IPS-20b (cell line): ENCODE data around the gene CHURC1.

Source experiments
- H3K27ac ChIP-seq: one replicate; pipeline ENCODE4 v1.5.1; 2013; ENCODE audit warnings: low read length
- H3K27me3 ChIP-seq: 2 replicates; pipeline ENCODE4 v1.6.1; 2013; ENCODE audit warnings: mild to moderate bottlenecking, low read length, inconsistent platforms; ENCODE audit not compliant: insufficient read depth
- H3K36me3 ChIP-seq: 2 replicates; pipeline ENCODE4 v1.6.1; 2013; ENCODE audit warnings: low read depth, mild to moderate bottlenecking, inconsistent platforms, low read length, moderate library complexity; ENCODE audit not compliant: insufficient read depth
- H3K4me1 ChIP-seq: 2 replicates; pipeline ENCODE4 v1.6.1; 2013; ENCODE audit warnings: mild to moderate bottlenecking, control low read depth, inconsistent platforms, low read length, moderate library complexity; ENCODE audit not compliant: insufficient read depth
- H3K4me3 ChIP-seq: 2 replicates; pipeline ENCODE4 v1.5.1; 2013; ENCODE audit warnings: mild to moderate bottlenecking, low read length, inconsistent platforms
- H3K9ac ChIP-seq: 2 replicates; pipeline ENCODE4 v1.6.1; 2013; ENCODE audit warnings: low read depth, mild to moderate bottlenecking, inconsistent platforms, low read length, moderate library complexity
- H3K9me3 ChIP-seq: 2 replicates; pipeline ENCODE4 v1.6.1; 2013; ENCODE audit warnings: mild to moderate bottlenecking, low read depth, low read length, inconsistent platforms; ENCODE audit not compliant: insufficient read depth

Gene CHURC1

DNA sequence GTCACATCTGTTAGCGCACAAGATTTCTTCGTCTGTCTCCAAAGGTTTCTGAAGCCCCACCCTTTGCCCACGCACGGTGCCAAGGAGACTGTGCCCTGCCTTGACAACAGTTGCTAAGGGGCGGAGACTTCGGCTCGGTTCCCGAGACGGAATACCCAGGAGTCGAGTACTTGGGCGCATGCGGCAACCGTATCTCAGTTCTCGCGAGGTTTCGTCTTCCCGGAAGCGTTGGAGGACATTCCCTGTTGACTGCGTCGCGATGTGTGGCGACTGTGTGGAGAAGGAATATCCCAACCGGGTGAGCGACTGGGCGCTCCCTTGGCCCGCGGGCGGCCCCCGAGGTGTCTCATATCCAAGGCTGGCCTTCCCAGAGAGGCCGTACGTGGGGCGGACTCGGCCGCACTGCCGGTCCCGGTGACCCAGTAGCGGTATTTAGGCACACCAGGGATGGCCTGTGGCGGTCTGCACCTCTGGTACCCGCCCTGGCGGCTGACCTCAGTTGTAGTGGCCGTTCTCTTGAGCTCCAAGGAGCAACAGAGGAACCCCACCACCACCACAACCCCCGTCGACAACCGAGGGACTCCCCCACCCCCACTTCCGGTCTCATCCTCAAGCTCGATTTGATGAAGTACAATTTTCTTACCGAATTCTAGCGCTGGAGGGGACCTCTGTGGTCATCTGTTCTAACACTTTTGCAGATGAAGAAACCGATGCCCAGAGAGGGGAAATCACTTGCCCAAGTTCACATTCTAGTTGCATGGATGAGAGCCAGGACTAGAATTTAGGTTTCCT is at the start of gene CHURC1:
CHURC1 (plus strand) TSS at position 219 of the 792 bp plus-strand sequence; CDS start at position 260, 41 bp downstream.
- H3K9ac ChIP-seq, result peak within 1 kb of the TSS; percentile 96
- no peaks in the 10 kb centered on the region for H3K9me3 ChIP-seq
- no peaks in the 10 kb centered on the region for H3K36me3 ChIP-seq
- peak within 1 kb of the TSS; percentile 92 for H3K27ac ChIP-seq
- H3K27me3 ChIP-seq, result no peaks in the 10 kb centered on the region
- H3K4me1 ChIP-seq, result 0 out of 2 replicates have a peak, but pooled peaks cover 6% of the 10 kb centered on the region
- peak within 1 kb of the TSS; percentile 81 for H3K4me3 ChIP-seq

DNA sequence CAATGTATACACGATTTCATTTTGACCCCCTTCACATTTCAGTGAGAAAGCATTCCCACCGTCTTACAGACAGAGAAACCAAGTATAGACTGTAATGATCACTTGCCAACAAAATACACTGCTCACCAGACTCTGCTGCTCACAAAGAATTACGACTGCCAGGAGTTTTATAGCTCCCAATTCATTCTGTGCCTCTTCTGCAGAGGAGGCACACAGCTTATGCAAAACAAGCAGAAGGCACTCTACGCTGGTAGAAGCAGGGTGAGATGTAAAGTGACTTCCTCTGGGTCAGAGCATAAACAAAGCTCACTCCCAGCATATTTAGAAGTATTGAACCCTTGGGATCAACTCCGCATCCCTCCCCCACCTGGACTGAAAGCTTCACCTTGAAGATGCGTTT is 49.1 kb upstream of the CHURC1 start:
- Histone ChIP-seq H3K4me3 (no peak overlapping the region), H3K36me3 (no peaks in the 10 kb centered on the region), H3K9ac (no peak overlapping the region), H3K4me1 (peaks cover 11% of the 10 kb centered on the region; the same call in 1 of the 2 replicates), H3K27ac (no peak overlapping the region), H3K9me3 (no peaks in the 10 kb centered on the region), H3K27me3 (no peaks in the 10 kb centered on the region)

DNA sequence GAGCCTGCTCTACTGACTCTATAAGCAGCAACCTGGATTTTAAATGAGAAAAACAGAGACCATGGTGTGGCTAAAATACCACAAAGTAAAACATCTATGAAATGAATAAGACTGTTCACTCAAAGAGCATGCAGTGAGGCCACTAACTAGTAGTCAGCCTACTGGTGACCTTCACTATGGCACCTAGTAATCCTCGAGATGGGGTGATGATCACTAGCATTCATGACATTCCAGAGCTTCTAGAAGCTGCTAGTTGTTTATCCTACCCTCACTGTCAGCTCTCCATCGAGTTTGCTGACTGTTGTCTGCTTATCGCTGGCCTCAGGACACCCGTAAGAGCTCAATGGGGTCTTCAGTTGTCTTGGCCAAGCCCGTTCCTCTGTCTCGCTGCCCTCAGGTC is 48.3 kb upstream of the CHURC1 start:
- no peak overlapping the region for H3K4me3 ChIP-seq
- H3K27me3 ChIP-seq, result no peaks in the 10 kb centered on the region
- peaks cover 11% of the 10 kb centered on the region; the same call in 1 of the 2 replicates for H3K4me1 ChIP-seq
- no peaks in the 10 kb centered on the region for H3K9me3 ChIP-seq
- no peaks in the 10 kb centered on the region for H3K36me3 ChIP-seq
- no peak overlapping the region for H3K9ac ChIP-seq
- H3K27ac ChIP-seq, result no peak overlapping the region

DNA sequence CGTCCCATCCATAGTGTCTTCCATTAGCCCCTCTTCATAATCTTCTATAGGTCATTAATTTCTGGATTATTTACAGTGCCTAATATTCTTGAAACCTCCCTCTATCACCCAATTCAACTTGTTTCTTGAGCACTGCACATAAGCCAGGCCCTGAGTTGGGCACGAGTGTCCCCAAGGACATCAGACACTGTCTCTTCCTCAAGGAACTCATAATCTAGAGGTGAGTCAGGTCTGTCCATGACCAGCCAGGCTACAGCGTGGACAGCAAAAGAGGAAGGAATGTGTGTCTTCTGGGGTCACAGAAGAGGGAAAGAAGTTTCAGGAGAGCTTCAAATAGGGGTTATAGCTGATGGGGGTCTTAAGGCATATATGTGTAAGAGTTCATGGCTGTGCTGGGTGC is 47.1 kb upstream of the CHURC1 start:
- H3K9me3 ChIP-seq, result no peaks in the 10 kb centered on the region
- no peak overlapping the region for H3K9ac ChIP-seq
- H3K36me3 ChIP-seq, result no peaks in the 10 kb centered on the region
- H3K4me3 ChIP-seq, result no peak overlapping the region
- peaks cover 8% of the 10 kb centered on the region; the same call in 1 of the 2 replicates for H3K4me1 ChIP-seq
- no peaks in the 10 kb centered on the region for H3K27me3 ChIP-seq
- no peak overlapping the region for H3K27ac ChIP-seq

DNA sequence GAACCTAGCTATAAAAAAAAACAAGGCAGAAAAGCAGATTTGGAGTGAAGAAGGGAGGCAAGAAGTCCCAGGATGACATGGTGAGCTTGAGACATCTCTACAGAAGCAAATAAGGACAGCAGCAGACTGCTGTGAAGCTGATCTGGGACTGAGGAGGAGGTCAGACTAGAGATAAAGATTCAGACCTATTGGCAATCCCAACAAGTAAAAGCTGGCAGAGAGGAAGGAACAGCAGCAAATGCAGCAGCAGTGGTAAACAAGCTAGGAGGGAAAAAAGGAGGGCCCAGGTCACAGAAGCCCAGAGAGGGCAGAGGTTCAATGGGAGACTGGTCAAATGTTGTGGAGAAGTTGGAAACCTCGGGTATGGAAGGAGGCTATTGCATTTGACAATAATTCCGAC is 45.9 kb upstream of the CHURC1 start:
- no peaks in the 10 kb centered on the region for H3K9me3 ChIP-seq
- no peaks in the 10 kb centered on the region for H3K27me3 ChIP-seq
- no peaks in the 10 kb centered on the region for H3K36me3 ChIP-seq
- H3K27ac ChIP-seq, result no peak overlapping the region
- no peak overlapping the region for H3K9ac ChIP-seq
- no peak overlapping the region for H3K4me3 ChIP-seq
- H3K4me1 ChIP-seq, result peaks cover 8% of the 10 kb centered on the region; the same call in 1 of the 2 replicates

DNA sequence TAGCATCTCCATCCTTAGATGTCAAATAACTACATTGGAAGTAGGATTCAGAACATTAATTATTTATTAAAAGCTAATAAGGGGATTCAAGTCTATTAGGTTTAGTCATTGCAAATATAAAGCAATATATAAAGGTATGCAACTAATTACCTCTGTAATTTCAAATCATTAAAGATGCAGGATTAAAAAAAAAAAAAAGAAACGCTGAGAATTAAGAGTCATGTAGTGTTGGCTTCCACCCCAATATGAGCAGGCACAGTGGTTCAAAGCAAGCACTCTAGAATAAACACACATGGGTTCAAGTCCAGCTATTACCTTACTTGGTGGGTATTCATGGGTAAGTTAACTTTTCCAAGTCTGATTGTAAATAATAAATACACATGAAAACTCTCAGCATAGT is 45.4 kb upstream of the CHURC1 start:
- Histone ChIP-seq H3K4me3 (no peak overlapping the region), H3K27ac (no peak overlapping the region), H3K9ac (no peak overlapping the region), H3K27me3 (no peaks in the 10 kb centered on the region), H3K4me1 (peaks cover 8% of the 10 kb centered on the region; the same call in 1 of the 2 replicates), H3K36me3 (no peaks in the 10 kb centered on the region), H3K9me3 (no peaks in the 10 kb centered on the region)

DNA sequence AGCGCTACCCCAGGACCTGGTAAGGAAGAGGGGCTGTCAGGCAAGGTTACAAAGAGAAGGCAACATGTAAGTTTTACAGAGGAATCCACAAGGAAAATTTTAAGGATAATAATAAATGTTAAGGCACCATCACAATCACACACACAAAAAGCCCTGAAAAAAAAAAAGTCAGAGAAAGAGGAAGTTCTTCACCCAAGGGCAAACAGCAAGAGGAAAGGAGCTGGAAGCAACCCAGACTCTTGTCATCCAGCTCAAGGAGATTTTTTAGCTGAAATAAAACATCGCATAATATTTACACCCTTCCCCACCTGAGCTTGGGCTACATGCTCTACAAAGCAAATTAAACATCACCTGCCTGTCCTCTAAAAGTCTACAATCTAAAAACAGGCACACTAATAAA is 44.1 kb upstream of the CHURC1 start:
- H3K36me3 ChIP-seq, result no peaks in the 10 kb centered on the region
- H3K27ac ChIP-seq, result no peak overlapping the region
- H3K4me1 ChIP-seq, result peaks cover 6% of the 10 kb centered on the region; the same call in 1 of the 2 replicates
- H3K27me3 ChIP-seq, result 0 out of 2 replicates have a peak, but pooled peaks cover 5% of the 10 kb centered on the region
- no peak overlapping the region for H3K4me3 ChIP-seq
- no peak overlapping the region for H3K9ac ChIP-seq
- no peaks in the 10 kb centered on the region for H3K9me3 ChIP-seq

DNA sequence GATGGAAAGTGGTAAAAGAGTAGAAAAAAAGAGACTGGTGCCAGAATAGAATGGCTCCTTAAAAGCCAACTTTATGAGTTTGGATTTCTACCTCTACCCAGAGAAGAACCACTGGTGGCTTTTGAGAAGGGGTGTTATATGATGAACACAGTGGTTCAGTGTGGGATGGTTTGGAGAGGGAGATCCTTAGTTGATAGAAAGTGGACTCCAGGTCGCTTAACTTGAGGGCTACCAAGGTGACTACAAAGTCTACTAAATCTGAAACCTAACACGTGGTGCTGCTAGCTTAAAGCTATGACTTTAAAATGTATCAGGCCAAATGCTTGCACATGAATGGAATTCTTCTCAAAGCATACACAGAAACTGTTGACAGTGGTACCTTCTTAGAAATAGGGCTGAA is 42.9 kb upstream of the CHURC1 start:
- no peak overlapping the region for H3K27ac ChIP-seq
- H3K4me3 ChIP-seq, result no peak overlapping the region
- peaks cover under 1% of the 10 kb centered on the region; the same call in 1 of the 2 replicates for H3K4me1 ChIP-seq
- no peaks in the 10 kb centered on the region for H3K36me3 ChIP-seq
- H3K27me3 ChIP-seq, result peaks cover 10% of the 10 kb centered on the region
- no peak overlapping the region for H3K9ac ChIP-seq
- H3K9me3 ChIP-seq, result no peaks in the 10 kb centered on the region

DNA sequence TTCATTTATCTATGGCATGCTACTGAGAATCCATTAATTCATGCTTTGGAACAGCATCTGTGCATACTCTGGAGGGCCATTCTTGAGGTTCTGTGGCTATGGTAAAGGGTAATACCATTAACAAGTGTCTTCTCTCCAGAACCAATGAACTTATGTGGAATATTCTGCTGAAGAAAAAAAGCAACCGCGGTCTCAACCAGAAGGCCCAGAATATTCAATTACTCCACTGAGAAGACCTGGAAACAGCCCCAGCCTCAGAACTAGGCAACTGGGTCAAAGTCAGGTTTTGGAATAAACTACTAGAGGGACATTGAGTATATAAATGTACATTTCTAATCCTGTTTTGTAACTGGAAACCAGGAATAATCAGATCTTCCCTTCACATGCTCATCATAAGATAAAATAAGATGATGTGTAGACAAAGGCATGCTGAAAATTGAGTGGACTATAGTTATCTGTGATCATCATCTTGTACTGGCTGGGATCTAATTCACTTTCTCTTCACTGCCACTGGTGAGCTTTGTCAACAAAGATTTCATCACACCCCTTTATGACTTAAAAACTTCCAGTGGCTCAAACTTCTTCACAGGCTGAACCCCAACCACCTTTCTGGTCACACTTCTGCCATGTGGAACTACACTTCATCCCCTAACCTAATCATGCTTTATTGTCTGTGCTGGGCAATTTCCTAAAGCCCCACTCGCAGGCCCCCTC is 40.6 kb upstream of the CHURC1 start:
- H3K27ac ChIP-seq, result no peak overlapping the region
- H3K36me3 ChIP-seq, result no peaks in the 10 kb centered on the region
- H3K27me3 ChIP-seq, result peaks cover 33% of the 10 kb centered on the region
- H3K4me1 ChIP-seq, result peaks cover under 1% of the 10 kb centered on the region; the same call in 1 of the 2 replicates
- H3K9me3 ChIP-seq, result no peaks in the 10 kb centered on the region
- H3K4me3 ChIP-seq, result no peak overlapping the region
- H3K9ac ChIP-seq, result no peak overlapping the region

DNA sequence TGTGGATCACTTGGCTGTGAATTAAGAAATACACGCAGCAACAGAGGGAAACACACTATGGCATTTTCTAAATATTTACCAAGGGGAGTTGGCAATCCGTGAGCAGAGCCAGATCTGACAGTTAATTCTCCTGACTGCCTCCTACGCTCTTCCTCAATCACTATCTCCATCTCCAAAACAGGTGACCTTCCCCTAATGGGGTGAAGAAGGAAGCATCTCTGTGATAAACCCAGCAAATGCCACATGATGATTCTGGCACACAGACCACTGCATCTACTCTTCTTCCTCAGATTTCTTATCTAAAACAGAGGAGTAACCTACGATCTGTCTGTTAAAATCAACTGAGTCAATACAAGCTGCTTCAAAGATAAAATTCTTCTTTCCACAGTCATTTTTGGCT is 38.9 kb upstream of the CHURC1 start:
- Histone ChIP-seq H3K9ac (no peak overlapping the region), H3K9me3 (no peaks in the 10 kb centered on the region), H3K27me3 (peaks cover 47% of the 10 kb centered on the region), H3K4me3 (no peak overlapping the region), H3K27ac (no peak overlapping the region), H3K4me1 (peaks cover 5% of the 10 kb centered on the region; the same call in 1 of the 2 replicates), H3K36me3 (no peaks in the 10 kb centered on the region)

DNA sequence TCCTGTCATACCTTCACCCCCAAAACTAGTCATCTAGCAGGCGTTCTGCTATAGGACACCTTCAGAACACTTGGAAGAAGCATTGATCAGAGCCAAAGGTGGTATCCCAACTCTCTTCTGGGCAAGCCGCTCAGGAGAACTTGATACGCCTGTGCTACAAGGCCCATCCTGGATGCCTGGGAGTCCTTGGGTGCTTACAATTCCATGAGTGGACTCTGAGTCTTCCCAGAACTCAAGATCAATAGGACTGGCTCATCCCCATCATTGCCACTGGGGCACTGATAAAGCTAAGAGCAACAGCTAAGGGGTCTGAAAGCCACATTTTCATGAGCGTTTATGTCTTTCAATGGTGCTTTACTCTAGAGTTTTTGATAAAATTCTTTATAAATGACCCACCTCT is 36.4 kb upstream of the CHURC1 start:
- no peak overlapping the region for H3K4me3 ChIP-seq
- H3K27ac ChIP-seq, result no peak overlapping the region
- no peaks in the 10 kb centered on the region for H3K36me3 ChIP-seq
- H3K9me3 ChIP-seq, result no peaks in the 10 kb centered on the region
- peaks cover 72% of the 10 kb centered on the region for H3K27me3 ChIP-seq
- H3K9ac ChIP-seq, result no peak overlapping the region
- peaks cover 5% of the 10 kb centered on the region; the same call in 1 of the 2 replicates for H3K4me1 ChIP-seq
